Chondrocyte (in vitro differentiated cells): ENCODE measurements around the gene LGI4. TPM values are rescaled to one million over a fixed set of nuclear protein-coding genes. Genes with fewer than 3 reads are reported as not detected.

Experiments
- DNase-seq: peaks from one replicate; pipeline ENCODE4 v3.0.0; 2021; ENCODE audit warnings: mixed read lengths, low spot score
- H3K27ac Mint-ChIP-seq: one replicate; pipeline ENCODE4 v1.8.0; 2021; ENCODE audit warnings: mild to moderate bottlenecking, moderate library complexity, mixed read lengths; ENCODE audit not compliant: unreplicated experiment
- H3K27me3 Mint-ChIP-seq: 2 replicates; pipeline ENCODE4 v1.8.0; 2021; ENCODE audit warnings: low read depth, mixed read lengths
- H3K36me3 Mint-ChIP-seq: 2 replicates; pipeline ENCODE4 v1.8.0; 2021; ENCODE audit warnings: low read depth, mixed read lengths
- H3K4me1 Mint-ChIP-seq: 2 replicates; pipeline ENCODE4 v1.8.0; 2021; ENCODE audit warnings: low read depth, mild to moderate bottlenecking, mixed read lengths
- H3K4me3 Mint-ChIP-seq: one replicate; pipeline ENCODE4 v1.8.0; 2021; ENCODE audit warnings: mild to moderate bottlenecking, moderate library complexity, mixed read lengths; ENCODE audit not compliant: unreplicated experiment
- H3K9me3 Mint-ChIP-seq: 2 replicates; pipeline ENCODE4 v1.8.0; 2021; ENCODE audit warnings: low read depth, mixed read lengths
- CTCF ChIP-seq: fragments of 200-600 bp; sonication (generic); IDR thresholded peaks from 2 replicates; pipeline ENCODE4 v1.5.0; 2021; ENCODE audit warnings: antibody characterized with exemption, mild to moderate bottlenecking, moderate library complexity
- total RNA-seq: library from RNA; stranded (reverse); gene quantifications from 3 replicates; pipeline ENCODE4 v1.2.1, GENCODE V29; 2021

Gene LGI4
- total RNA-seq, 1 donor from 2014 or later: 1.3 TPM

GRCh38 chr19:35076657-35077056, 58.2 kb downstream of the LGI4 start:
- H3K9me3 Mint-ChIP-seq: no peaks in the 10 kb centered on the region
- no peak for DNase-seq
- H3K4me1 Mint-ChIP-seq: no peaks in the 10 kb centered on the region
- no peak for TF ChIP-seq CTCF
- no peaks in the 10 kb centered on the region for H3K36me3 Mint-ChIP-seq
- peaks cover 16% of the 10 kb centered on the region for H3K27me3 Mint-ChIP-seq
- no peak overlapping the region for H3K4me3 Mint-ChIP-seq
- no peak overlapping the region for H3K27ac Mint-ChIP-seq

- Mint-ChIP-seq H3K36me3 (no peaks in the 10 kb centered on the region), H3K4me1 (no peaks in the 10 kb centered on the region), H3K27ac (no peak overlapping the region), H3K27me3 (peaks cover 16% of the 10 kb centered on the region), H3K4me3 (no peak overlapping the region), H3K9me3 (no peaks in the 10 kb centered on the region)
- no peak for TF ChIP-seq CTCF
- DNase-seq: no peak
Observed at GRCh38 chr19:35076026-35076370, 58.9 kb downstream of the LGI4 start.

- TF ChIP-seq CTCF: no peak
- no peak for DNase-seq
- Mint-ChIP-seq H3K27ac (no peak overlapping the region), H3K9me3 (no peaks in the 10 kb centered on the region), H3K36me3 (no peaks in the 10 kb centered on the region), H3K27me3 (peaks cover 16% of the 10 kb centered on the region), H3K4me3 (no peak overlapping the region), H3K4me1 (no peaks in the 10 kb centered on the region)
Observed at GRCh38 chr19:35075202-35076025, 59.4 kb downstream of the LGI4 start.

Other genes with a start within 250 kb of the LGI4 start
- gene ZNF30, start 208.2 kb downstream of the LGI4 start, total RNA-seq: 2.8 to 3.9 TPM (median 3.7 TPM) in 3 replicates
- 3.1 to 4.1 TPM (median 3.2 TPM) in 3 replicates for gene ZNF792, start 170.8 kb downstream of the LGI4 start, total RNA-seq
- gene GRAMD1A, start 134.7 kb downstream of the LGI4 start, total RNA-seq: 58.4 to 67.9 TPM (median 65.8 TPM) in 3 replicates
- 5.7 to 6.0 TPM (median 5.8 TPM) in 3 replicates for gene SCN1B, start 104.6 kb downstream of the LGI4 start, total RNA-seq
- gene HPN, start 93.3 kb downstream of the LGI4 start, total RNA-seq: not detected in 3 replicates
- not detected in 3 replicates for gene FXYD3, start 19.2 kb downstream of the LGI4 start, total RNA-seq
- 2.9 to 7.8 TPM (median 7.1 TPM) in 3 replicates for gene FXYD1, start 3.8 kb upstream of the LGI4 start, total RNA-seq
- not detected in 3 replicates for gene FXYD7, start 8.2 kb upstream of the LGI4 start, total RNA-seq
- gene FXYD5, start 19.7 kb upstream of the LGI4 start, total RNA-seq: 108 to 114 TPM (median 113 TPM) in 3 replicates
- not detected in 3 replicates for gene FAM187B, start 93.7 kb upstream of the LGI4 start, total RNA-seq
- gene LSR, start 113.9 kb upstream of the LGI4 start, total RNA-seq: 0.24 to 0.99 TPM (median 0.64 TPM) in 3 replicates
- 86.1 to 101 TPM (median 86.3 TPM) in 3 replicates for gene USF2, start 133.9 kb upstream of the LGI4 start, total RNA-seq
- gene HAMP, start 147.5 kb upstream of the LGI4 start, total RNA-seq: not detected in 3 replicates
- gene MAG, start 157.1 kb upstream of the LGI4 start, total RNA-seq: not detected in 3 replicates
- not detected in 3 replicates for gene CD22, start 194.1 kb upstream of the LGI4 start, total RNA-seq
- gene FFAR1, start 212.8 kb upstream of the LGI4 start, total RNA-seq: not detected in 3 replicates
- not detected in 3 replicates for gene FFAR3, start 223.4 kb upstream of the LGI4 start, total RNA-seq
- gene GPR42, start 236.0 kb upstream of the LGI4 start, total RNA-seq: not detected in 3 replicates